K562 (cell line): Measurements from ENCODE around the gene FAM20C.

Source experiments
- HSF4 ChIP-seq: fragments of 250-450 bp; sonication (Bioruptor Pico); IDR thresholded peaks from 2 replicates; pipeline ENCODE4 v2.1.2; 2022; ENCODE audit warnings: mild to moderate bottlenecking, moderate library complexity, borderline replicate concordance
- ZNF232 ChIP-seq: sonication (generic); formaldehyde crosslinking; IDR thresholded peaks from 2 replicates; pipeline ENCODE4 v1.8.0; 2022; ENCODE audit warnings: mild to moderate bottlenecking, missing genetic modification reagents
- TF ChIP-seq, protein P1 (sequence below), 3 experiments: IDR thresholded peaks in 2 of 3; conservative IDR thresholded peaks in 1 of 3; 2 replicates each; pipeline ENCODE4 v1.5.1; 2011 to 2012; ENCODE audit warnings: low read length in 3 of 3, mild to moderate bottlenecking in 3 of 3, control low read depth in 2 of 3, improper control_type of control experiment in 1 of 3, inconsistent platforms in 1 of 3, low read depth in 1 of 3, mixed read lengths in 1 of 3, moderate library complexity in 1 of 3; ENCODE audit not compliant: insufficient read depth in 2 of 3

GRCh38 chr7:262251-262572 lies 69.8 kb downstream of the FAM20C start:
- TF ChIP-seq HSF4 (no peak), ZNF232 (no peak)
- TF ChIP-seq, protein P1, sequence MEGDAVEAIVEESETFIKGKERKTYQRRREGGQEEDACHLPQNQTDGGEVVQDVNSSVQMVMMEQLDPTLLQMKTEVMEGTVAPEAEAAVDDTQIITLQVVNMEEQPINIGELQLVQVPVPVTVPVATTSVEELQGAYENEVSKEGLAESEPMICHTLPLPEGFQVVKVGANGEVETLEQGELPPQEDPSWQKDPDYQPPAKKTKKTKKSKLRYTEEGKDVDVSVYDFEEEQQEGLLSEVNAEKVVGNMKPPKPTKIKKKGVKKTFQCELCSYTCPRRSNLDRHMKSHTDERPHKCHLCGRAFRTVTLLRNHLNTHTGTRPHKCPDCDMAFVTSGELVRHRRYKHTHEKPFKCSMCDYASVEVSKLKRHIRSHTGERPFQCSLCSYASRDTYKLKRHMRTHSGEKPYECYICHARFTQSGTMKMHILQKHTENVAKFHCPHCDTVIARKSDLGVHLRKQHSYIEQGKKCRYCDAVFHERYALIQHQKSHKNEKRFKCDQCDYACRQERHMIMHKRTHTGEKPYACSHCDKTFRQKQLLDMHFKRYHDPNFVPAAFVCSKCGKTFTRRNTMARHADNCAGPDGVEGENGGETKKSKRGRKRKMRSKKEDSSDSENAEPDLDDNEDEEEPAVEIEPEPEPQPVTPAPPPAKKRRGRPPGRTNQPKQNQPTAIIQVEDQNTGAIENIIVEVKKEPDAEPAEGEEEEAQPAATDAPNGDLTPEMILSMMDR (IDR thresholded peaks at IDR 0.05 in 2 of 3, conservative IDR thresholded peaks at IDR 0.05 in 1 of 3; ENCODE audit: insufficient read depth in 2 of 3, low read depth in 1 of 3, low read length in 3 of 3): no peak
